ENCODE measurements around the gene BORCS5. TPM values are rescaled to one million over a fixed set of nuclear protein-coding genes. Genes with fewer than 3 reads are reported as not detected.
"Not testable (repeated sequence)": the region's sequence is repeated elsewhere in the genome, so short reads cannot be mapped to it uniquely, and the experiment has no call there.

BORCS5 gene
- 1 to 10 TPM in 11 of 12 donors, not detected in 1; 5.8 to 9.6 (median 7.4) TPM for polyA plus RNA-seq (ENCODE audit: insufficient read length in 12 of 12)
- long read RNA-seq, donor 1, full-length matches to known transcripts = 4 of 4 reads
- long read RNA-seq, donor 1, partial matches to known transcripts = 0 of 4 reads
- long read RNA-seq, donor 1, other reads (novel, unspliced or antisense) = 0 of 4 reads
- long read RNA-seq, donor 2, full-length matches to known transcripts = 7 of 7 reads
- long read RNA-seq, donor 2, partial matches to known transcripts = 0 of 7 reads
- long read RNA-seq, donor 2, other reads (novel, unspliced or antisense) = 0 of 7 reads
- long read RNA-seq, donor 3, full-length matches to known transcripts = 5 of 5 reads
- long read RNA-seq, donor 3, partial matches to known transcripts = 0 of 5 reads
- long read RNA-seq, donor 3, other reads (novel, unspliced or antisense) = 0 of 5 reads
- long read RNA-seq, donor 4 = 0 reads
- long read RNA-seq, donor 5 = 0 reads
- long read RNA-seq, donor 6 = 0 reads
- long read RNA-seq, donor 7 = 0 reads
- long read RNA-seq, donor 8, full-length matches to known transcripts = 3 of 3 reads
- long read RNA-seq, donor 8, partial matches to known transcripts = 0 of 3 reads
- long read RNA-seq, donor 8, other reads (novel, unspliced or antisense) = 0 of 3 reads
- long read RNA-seq, donor 9, full-length matches to known transcripts = 4 of 4 reads
- long read RNA-seq, donor 9, partial matches to known transcripts = 0 of 4 reads
- long read RNA-seq, donor 9, other reads (novel, unspliced or antisense) = 0 of 4 reads
- long read RNA-seq, donor 10, partial matches to known transcripts = 0 of 1 reads
- long read RNA-seq, donor 10, other reads (novel, unspliced or antisense) = 0 of 1 reads
- long read RNA-seq, donor 11, full-length matches to known transcripts = 3 of 3 reads
- long read RNA-seq, donor 11, partial matches to known transcripts = 0 of 3 reads
- long read RNA-seq, donor 11, other reads (novel, unspliced or antisense) = 0 of 3 reads

DNA sequence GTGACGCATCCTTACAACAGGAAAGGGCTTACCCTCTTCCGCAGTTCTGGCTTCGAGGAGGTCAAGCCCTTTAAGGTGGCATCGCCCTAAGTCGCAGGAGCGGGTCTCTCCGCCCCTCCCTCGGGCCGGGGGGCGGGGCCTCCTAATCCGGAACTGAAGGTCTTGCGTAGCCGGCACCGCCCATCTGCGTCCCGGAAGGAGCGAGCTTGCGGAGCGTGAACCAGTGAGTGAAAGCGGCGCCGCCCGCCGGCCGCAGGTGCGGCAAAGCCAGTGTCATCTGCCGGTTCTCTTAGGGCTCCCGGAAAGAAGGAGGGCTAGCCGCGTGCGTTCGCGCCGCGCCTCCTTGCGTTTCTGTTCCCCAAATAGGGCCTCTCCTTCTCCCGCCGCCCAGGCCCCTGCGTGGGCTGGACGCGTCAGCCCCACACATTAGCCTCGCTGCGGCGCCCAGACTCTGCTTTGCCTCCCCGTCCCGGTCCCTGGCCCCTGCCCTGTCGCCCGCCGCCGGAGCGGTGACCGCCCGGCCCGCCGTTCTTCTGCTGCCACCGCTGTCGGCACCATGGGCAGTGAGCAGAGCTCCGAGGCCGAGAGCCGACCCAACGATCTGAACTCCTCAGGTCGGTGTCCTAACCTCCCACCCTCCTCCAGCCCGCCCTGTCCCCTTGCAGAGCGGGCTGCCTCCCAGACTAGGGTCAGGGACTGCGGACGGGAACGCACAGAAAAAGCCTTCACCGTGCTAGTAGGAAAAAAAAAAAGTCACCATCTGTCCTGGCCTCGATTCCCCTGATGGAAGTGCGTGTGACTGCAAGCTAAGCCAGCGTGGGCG is at the start of gene BORCS5:
Gene BORCS5 (plus strand): TSS at position 183 of the 823 bp plus-strand sequence. CDS start 374 bp downstream, at position 557.
- DNase-seq = peak; percentile 94

DNA sequence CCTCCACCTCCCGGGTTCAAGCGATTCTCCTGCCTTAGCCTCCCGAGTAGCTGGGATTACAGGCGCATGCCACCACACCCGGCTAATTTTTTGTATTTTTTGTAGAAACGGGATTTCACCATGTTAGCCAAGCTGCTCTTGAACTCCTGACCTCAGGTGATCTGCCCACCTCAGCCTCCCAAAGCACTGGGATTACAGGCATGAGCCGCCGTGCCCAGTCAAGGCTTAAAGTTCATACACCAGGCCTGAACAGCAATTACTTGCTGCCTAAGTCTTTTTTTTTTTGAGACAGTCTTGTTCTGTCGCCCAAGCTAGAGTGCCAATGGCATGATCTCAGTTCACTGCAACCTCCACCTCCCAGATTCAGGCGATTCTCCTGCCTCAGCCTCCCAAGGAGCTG is 46.2 kb upstream of the BORCS5 start:
- not testable (repeated sequence) for DNase-seq

DNA sequence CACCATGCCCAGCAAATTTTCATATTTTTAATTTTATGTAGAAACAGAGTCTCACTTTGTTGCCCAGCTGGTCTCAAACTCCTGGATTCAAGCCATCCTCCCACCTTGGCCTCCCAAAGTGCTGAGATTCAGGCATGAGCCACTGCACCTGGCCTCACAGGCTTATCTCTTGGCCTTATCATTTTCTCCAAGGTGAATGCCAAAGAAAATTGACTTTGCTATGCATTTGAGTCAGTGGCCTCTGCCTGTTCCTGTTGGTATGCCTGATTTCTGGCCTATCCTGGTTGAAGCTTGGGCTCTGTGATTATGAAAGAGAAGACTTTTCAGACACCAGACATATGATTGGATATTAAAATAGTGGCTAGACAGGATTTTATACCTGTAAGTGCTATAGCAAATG is 41.0 kb upstream of the BORCS5 start:
- DNase-seq = no peak

DNA sequence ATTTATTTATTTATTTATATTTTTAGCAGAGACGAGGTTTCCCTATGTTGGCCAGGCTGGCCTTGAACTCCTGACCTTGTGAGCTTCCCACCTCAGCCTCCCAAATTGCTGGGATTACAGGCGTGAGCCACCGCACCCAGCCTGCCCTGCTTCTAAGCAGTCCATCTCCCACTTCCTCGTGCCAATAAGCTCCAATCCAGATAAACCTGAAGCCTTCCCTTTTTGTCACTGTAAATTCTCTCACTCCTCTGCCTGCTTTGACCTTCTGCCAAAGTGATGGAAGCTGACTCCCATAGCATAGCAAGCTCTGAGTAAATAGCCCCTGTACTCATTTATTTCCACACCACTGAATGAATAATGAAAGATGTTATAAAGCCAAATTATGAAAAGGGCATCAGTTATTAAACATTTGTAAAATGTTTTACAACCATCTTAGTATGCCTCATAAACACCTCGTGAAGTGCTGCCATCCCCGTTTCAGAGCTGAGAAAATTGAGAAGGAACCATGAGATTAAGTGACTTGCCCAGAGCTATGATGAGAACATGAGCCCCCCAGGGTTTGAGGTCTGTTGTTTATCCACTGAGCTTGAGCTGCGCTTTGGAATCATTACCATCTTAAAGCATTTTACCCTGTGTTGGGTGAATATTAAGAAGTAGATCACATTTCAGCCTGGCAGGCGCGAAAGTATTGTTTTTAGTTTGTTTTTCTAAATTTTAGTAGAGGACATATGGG is 37.3 kb upstream of the BORCS5 start:
- DNase-seq = peak; percentile 52

DNA sequence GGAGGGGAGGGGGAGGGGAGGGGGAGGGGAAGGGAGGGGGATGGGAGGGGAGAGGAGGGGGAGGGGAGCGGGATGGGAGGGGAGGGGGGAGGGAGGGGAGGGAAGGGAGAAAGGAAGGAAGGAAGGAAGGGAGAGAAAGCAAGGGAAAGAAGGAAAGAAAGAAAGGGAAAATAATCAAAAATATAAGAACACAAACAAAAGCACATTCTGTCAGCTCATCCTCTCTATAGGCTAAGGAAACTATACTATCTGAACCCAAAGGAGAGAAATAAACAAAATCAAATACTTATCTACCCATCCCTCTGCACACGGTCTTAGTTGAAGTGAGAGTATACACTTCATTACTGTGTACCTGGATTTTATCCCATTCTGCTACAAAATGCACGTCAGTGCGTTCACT is 33.8 kb upstream of the BORCS5 start:
- DNase-seq = no peak

DNA sequence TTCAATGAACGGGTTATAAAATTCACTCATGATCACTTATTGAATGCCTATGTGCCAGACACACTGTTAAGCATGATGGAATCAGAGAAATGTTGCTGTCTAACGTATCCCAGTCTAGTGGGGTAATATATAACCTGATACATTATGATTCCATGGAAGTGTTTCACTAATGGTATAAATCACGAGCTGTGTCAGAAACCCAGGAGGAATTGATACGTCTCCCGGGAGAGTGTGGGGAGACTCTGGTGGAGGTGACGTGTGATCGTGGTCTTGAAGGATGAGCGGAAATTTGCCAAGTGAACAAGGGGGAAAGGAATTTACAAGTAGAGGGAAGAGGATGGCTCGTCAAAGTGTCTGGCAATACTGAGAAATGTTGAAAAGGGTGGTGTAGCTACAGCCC is 33.3 kb upstream of the BORCS5 start:
- no peak for DNase-seq

DNA sequence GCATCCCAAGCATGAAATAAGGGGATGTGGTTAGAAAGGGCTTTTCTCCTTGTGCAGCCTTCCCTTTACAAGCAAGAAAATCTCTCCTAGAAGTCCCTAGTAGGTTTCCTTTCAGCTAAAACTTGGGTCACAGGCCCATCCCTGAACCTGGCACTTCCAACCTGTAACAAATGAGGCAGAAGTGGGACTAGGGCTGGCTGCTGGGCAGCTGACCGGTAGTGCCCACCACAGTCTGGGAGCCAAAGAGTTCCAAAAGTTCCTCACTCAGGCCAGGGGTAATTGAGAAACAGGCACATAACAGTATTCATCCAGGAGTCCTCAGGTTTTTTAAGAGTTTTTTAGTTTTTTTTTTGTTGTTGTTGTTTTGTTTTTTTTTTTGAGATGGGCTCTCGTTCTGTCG is 30.6 kb upstream of the BORCS5 start:
- no peak for DNase-seq

DNA sequence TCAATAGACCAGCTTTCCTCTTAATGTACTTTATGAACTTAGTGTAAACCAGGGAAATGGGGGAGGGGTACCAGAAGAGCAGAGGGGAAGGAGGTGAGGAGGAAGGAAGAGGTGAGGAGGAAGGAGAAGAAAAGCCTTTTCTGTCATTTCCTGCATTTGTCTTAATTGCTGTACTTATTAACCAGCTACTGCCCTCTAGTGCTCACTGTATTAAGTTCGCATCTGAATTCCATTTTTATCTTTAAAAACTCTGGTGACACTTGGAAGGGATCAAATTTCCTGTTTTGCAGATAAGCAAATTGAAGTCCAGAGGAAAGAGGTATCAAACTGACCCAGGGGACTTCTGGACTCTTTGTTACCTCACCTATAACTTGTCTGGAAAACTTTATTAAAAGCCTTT is 29.1 kb upstream of the BORCS5 start:
- DNase-seq = peak; percentile 56

DNA sequence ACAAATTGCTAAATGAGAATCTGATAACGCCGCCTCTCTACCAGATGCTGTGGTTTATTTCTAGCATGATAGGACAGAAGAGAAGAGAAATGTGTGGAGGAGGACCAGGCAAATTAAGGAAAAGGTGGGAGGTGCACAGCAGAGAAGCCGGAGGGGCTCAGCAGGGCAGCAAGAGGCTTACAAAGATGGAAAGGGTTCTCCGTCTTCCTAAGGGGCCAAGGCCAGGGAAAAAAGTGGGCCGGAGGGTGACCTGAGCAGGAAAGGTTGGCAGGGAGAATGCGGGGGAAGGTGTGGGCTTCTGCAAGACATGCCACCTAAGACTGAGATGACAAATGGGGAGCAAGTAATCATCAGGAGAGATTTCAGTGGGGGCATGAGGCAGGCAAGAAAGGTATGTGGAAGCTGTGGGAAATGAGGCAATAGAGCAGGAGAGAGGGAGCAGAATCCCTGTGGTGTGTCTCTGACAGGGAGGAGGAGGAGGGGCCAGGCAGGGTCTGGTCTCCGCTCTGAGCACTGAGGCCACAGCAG is 25.6 kb upstream of the BORCS5 start:
- DNase-seq = no peak

DNA sequence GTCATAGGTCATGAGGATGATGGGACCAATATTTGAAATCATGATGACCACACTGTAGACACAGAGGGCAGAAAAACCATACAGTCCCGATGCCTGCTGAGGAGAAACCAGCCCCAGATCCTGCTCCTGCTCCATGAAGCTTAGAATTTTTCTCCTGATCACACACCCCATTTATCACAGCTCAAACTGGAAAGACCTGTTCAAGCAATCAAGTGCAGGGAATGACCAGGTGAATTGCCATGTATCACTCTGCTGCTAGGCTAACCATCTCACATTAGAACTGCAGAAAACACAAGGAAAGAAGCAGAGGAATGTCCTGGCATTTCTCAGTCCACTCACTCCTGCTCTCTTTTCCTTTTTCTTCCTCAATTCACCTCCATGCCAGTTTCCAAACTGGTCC is 25.0 kb upstream of the BORCS5 start:
- DNase-seq = no peak

DNA sequence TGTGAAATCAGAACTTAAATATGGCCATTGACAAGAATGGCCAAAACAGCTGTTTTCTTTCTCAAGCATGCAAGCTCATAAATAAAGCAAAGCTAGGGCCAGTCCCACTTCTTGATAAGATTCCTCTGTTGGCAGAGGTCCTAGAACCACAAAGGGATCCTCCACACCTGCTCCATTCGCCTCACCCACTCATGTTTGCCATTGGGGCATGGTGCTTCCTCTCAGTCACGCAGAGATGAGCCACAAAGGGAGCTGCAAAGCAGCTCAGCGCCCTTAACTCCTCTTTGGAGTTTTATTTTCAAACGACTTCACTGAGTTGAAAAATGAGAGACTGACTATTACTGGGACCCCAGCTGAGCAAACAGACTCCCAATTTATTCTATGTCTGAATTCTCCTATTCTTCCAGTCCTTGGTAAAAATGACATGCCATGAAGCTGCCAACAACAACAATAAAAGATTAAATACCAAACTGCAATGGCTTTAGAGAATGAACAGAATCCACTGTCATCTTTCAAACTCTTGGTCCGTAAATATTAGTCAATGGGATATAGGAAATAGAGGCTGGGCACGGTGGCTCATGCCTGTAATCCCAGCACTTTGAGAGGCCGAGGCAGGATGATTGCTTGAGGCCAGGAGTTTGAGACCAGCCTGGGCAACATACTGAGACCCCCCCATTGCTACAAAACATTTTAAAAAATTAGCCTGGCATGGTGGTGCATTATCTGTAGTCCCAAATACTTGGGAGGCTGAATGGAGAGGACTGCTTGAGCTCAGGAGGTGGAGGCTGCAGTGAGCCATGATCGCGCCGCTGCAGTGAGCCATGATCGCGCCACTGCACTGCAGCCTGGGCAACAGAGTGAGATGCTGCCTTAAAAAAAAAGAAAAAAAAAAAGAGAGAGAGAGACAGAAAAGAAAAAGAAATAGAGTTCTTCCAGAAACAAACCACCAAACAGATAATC is 23.2 kb upstream of the BORCS5 start:
- DNase-seq = no peak

DNA sequence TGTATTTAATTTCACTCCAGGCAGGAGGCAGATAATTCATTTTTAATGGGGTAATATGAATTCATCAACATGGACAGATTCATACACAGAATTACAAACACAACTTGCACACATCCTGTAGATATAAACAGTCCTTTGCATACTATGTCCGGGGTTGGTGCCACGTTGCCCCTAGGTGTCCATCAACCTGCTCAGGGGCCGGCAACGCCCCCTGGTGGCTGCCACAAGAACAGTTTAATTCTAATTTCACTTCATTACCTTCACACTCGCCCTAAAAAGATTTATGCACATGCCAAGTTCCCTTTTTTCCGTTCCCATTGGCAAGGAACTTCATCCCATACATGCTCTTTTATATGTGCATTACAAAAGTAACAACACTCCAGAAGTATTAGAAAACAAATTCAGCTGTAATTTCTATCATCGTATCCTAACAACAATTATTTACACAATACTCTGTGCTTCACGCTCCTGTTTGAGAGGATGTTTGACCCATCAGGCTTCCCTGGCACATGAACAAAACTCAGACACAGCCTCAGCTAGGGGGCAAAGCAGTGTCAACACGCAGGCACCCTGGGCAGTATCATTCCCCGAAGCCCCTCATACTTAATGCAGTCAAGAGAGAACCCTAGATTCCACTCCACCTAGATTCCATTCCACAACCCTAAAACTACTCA is 22.4 kb upstream of the BORCS5 start:
- no peak for DNase-seq

DNA sequence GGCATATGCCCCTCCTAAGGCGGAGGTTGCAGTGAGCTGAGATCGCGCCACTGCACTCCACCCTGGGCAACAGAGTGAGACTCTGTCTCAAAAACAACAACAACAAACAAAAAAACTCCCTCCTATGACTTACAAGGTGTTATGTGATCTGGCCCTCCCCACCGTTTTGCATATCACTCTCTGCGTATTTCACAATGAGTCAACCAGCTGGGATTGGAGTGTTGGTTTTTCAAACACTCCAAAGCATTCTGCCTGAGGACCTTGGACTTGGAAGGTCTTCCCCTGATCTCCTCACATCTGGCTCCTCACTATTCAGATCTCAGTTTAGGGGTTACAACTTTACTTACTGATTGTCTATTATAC is 20.8 kb upstream of the BORCS5 start:
- DNase-seq = no peak

DNA sequence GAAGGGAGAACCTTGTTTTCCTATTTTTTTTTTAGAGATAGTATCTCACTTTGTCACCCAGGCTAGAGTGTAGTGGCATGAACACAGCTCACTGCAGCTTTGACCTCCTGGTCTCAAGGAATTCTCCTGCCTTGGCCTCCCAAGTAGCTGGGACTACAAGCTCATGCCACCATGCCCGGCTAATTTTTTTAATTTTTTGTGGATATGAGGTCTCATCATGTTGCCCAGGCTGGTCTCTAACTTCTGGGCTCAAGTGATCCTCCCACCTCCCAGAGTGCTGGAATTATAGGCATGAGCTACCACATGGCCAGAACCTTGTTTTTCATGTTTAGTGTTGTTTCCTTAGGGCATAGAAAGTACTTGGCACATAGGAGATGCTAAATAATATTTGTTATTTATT is 20.4 kb upstream of the BORCS5 start:
- no peak for DNase-seq

DNA sequence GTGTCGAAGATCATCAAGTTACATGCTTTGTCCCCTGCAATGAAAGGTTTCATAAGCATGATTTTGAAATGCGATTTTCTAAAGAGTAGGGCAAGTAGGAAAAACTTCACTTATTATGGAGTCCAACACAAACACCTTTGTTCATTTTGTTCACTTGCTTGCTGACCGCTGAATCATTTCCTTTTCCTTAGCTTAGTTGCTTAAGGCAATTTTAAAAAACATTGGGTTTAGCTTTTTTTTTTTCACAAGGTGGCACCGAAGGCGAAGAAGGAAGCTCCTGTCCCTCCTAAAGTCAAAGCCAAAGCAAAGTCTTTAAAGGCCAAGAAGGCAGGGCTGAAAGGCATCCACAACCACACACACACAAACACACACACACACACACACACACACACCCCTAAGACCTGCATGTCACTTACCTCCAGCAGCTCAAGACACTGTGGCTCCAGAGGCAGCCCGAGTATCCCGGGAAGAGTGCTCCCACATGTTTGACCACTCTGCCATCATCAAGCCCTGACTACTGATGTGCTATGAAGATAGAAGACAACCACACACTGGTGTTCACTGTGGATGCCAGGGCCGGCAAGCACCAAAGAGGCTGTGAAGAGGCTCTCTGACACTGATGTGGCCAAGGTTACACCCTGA is 18.2 kb upstream of the BORCS5 start:
- no peak for DNase-seq

DNA sequence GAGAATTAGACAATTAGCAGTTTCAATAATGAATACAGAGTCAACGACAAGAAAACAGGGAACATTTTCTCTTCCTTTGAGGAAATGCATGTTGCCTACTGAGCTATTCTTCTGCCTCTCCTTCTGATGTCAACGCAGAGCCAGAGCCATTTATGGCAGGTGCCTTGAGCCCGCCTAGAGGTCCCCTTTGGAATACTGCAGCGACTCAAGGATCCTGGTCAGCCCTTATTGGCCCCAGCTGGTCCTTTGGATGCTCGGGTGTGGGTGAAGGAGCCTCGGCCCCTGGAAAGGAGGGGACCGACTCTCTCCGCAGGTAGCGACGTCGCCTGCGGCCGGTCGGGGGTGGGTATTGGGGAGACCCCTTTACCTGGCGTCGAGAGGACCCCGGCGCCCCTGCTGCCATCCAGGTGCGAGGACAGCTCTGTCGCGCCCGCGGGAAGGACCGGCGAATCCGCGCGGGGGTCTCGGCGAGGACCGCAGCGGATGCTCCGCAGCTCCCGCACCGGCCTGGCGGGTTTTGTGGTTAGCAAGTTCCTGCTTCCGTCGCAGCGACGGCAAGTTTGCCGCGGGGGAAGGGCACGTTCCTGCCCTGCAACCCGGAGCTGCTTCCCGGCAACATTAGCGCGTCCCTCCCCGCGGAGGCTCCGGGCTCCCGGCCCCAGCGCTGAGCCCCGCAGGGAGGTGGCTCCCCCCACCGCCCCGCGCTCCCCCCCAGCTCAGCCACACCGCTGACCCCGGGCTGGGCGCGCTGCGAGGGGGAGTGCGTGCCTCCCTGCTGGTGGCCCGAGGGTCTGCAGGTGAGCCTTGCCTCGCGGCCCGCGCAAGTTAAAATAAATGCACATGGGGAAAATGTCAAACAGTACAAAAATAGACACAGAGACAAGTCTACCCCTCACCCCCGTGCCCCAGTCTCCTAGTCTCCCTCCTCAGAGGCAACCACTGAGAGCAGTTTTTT is 6.9 kb upstream of the BORCS5 start, which contains the start of gene MANSC1:
Gene MANSC1 (minus strand): TSS at position 532 of the 955 bp plus-strand sequence. CDS start 6,928 bp downstream, outside the sequence.
- DNase-seq = peak; percentile 48

DNA sequence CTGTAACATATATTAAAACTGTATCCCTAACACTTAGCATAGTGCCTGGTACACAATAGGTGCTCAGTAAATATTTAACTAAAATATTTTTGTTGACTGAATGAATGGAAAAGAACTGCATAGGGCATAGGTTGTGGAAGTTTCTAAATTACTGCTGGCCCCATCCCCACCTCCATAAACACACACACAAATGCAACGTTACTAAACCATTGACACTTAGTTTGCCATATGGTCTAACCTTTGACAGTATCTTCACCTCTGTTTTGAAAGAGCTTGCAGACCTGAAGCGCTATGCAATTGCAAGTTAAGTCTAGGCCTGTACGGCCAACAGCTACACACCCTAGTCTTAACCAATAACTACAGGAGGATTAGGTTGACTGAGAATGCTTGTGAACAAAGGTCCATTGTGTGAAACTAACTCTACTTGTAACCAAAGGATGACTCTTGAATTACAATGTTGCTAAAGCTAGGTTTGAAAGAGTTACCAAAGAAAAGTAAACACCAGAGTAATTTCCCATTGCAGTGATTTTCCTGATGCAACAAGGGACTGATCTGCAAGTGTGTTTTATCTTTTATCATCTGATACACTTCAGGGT is 5.9 kb upstream of the BORCS5 start:
- no peak for DNase-seq

All from muscle of arm (tissue), 14 donors.